Measurements from ENCODE around the gene ACTL6B.

Gene ACTL6B

GRCh38 chr7:100626530-100627237 is 29.6 kb downstream of the ACTL6B start:
- peak; percentile 49 for DNase-seq

GRCh38 chr7:100626055-100626454 is 30.2 kb downstream of the ACTL6B start:
- no peak for DNase-seq

- no peak for DNase-seq
Measured at GRCh38 chr7:100623951-100624824, 32.1 kb downstream of the ACTL6B start.

- no peak for DNase-seq
Measured at GRCh38 chr7:100621554-100621953, 34.7 kb downstream of the ACTL6B start.

- no peak for DNase-seq
Measured at GRCh38 chr7:100620804-100621203, 35.4 kb downstream of the ACTL6B start.

- DNase-seq: no peak
Measured at GRCh38 chr7:100620239-100620638, 36.0 kb downstream of the ACTL6B start.

GRCh38 chr7:100614308-100614861 is 41.9 kb downstream of the ACTL6B start:
- DNase-seq: no peak

- DNase-seq: no peak
Measured at GRCh38 chr7:100613412-100614175, 42.7 kb downstream of the ACTL6B start.

- DNase-seq: no peak
Measured at GRCh38 chr7:100612730-100613390, 43.4 kb downstream of the ACTL6B start.

GRCh38 chr7:100611983-100612729 is 44.1 kb downstream of the ACTL6B start, which contains the start of gene MOSPD3:
Gene MOSPD3 (plus strand): TSS chr7:100612540. CDS start chr7:100612792, 252 bp downstream.
- DNase-seq: peak; percentile 100

- DNase-seq: no peak
Measured at GRCh38 chr7:100609958-100610357, 46.3 kb downstream of the ACTL6B start.

- no peak for DNase-seq
Measured at GRCh38 chr7:100607111-100607510, 49.1 kb downstream of the ACTL6B start.

- no peak for DNase-seq
Measured at GRCh38 chr7:100606313-100606712, 49.9 kb downstream of the ACTL6B start.

- DNase-seq: peak; percentile 65
Measured at GRCh38 chr7:100604976-100605911, 51.0 kb downstream of the ACTL6B start.

GRCh38 chr7:100604028-100604975 is 51.9 kb downstream of the ACTL6B start:
- peak; percentile 89 for DNase-seq

GRCh38 chr7:100603726-100604027 is 52.6 kb downstream of the ACTL6B start:
- DNase-seq: peak; percentile 89

GRCh38 chr7:100602889-100603725 is 53.1 kb downstream of the ACTL6B start:
- no peak for DNase-seq

GRCh38 chr7:100600730-100601038 is 55.6 kb downstream of the ACTL6B start:
- DNase-seq: no peak
